NCI-H2029 treated with DMSO at 0.1 percent for 48 hours (cell line): ENCODE results near the gene UBE2E1.
"Not testable (repeated sequence)": the region's sequence is repeated elsewhere in the genome, so short reads cannot be mapped to it uniquely, and the experiment has no call there.

Source experiments
- DNase-seq: peaks from one replicate; lab custom pipeline; 2025; lab: John Stamatoyannopoulos, UW

The UBE2E1 gene

GRCh38 chr3:23916886-23917678 lies 111.3 kb downstream of the UBE2E1 start, which contains the start of the genes NKIRAS1 and RPL15:
NKIRAS1 (minus strand) TSS chr3:23916990; CDS start chr3:23910904, 6,086 bp downstream.
RPL15 (plus strand) TSS chr3:23917132; CDS start chr3:23917860, 728 bp downstream.
- peak; percentile 95 for DNase-seq

- not testable (repeated sequence) for DNase-seq
These were observed 112.0 kb downstream of the UBE2E1 start for GRCh38 chr3:23917679-23918303.

- DNase-seq, result not testable (repeated sequence)
These were observed 112.6 kb downstream of the UBE2E1 start for GRCh38 chr3:23918331-23918730.

- no peak for DNase-seq
These were observed 113.9 kb downstream of the UBE2E1 start for GRCh38 chr3:23919628-23920027.

- DNase-seq, result no peak
These were observed 114.4 kb downstream of the UBE2E1 start for GRCh38 chr3:23920151-23920655.

- no peak for DNase-seq
These were observed 115.3 kb downstream of the UBE2E1 start for GRCh38 chr3:23921052-23921511.

- DNase-seq, result no peak
These were observed 118.0 kb downstream of the UBE2E1 start for GRCh38 chr3:23923786-23924185.

- no peak for DNase-seq
These were observed 120.5 kb downstream of the UBE2E1 start for GRCh38 chr3:23926246-23926645.

- no peak for DNase-seq
These were observed 121.0 kb downstream of the UBE2E1 start for GRCh38 chr3:23926736-23927135.

- no peak for DNase-seq
These were observed 122.8 kb downstream of the UBE2E1 start for GRCh38 chr3:23928524-23928923.

GRCh38 chr3:23931597-23931996 lies 125.8 kb downstream of the UBE2E1 start:
- no peak for DNase-seq

- no peak for DNase-seq
These were observed 126.8 kb downstream of the UBE2E1 start for GRCh38 chr3:23932571-23932970.

- DNase-seq, result no peak
These were observed 128.5 kb downstream of the UBE2E1 start for GRCh38 chr3:23934253-23934652.

- no peak for DNase-seq
These were observed 131.5 kb downstream of the UBE2E1 start for GRCh38 chr3:23937296-23937695.

- DNase-seq, result no peak
These were observed 132.9 kb downstream of the UBE2E1 start for GRCh38 chr3:23938688-23939087.

- no peak for DNase-seq
These were observed 135.0 kb downstream of the UBE2E1 start for GRCh38 chr3:23940775-23941174.
